Natural killer cell (primary cell): ENCODE results near the gene CHD6. TPM values are rescaled to one million over a fixed set of nuclear protein-coding genes. Genes with fewer than 3 reads are reported as not detected.
A peak's percentile ranks its signal among the peaks of the same experiment; 100 is the strongest.

ENCODE experiments used
- ATAC-seq, 3 donors: fragments of 150-1000 bp in 2 of 3; fragments of 200-7000 bp in 1 of 3; cut with Tn5 transposase; 1 replicate in 1 of 3; 2 replicates in 2 of 3; pipeline ENCODE4 v1.10.0; 2021; ENCODE audit warnings: mild to moderate bottlenecking in 2 of 3, moderate library complexity in 2 of 3
- DNase-seq, 2 donors: peaks; one replicate each; pipeline versions ENCODE4 v3.0.0 to v3.0.0-alpha.2; 2013 to 2021; ENCODE audit warnings: mixed read lengths in 1 of 2
- H3K27ac ChIP-seq: one replicate; pipeline ENCODE4 v1.5.1; 2013; ENCODE audit warnings: mild to moderate bottlenecking, low read length
- H3K27me3 ChIP-seq: one replicate; pipeline ENCODE4 v1.6.1; 2013; ENCODE audit warnings: low read length; ENCODE audit not compliant: control insufficient read depth, insufficient read depth
- H3K36me3 ChIP-seq: one replicate; pipeline ENCODE4 v1.6.1; 2013; ENCODE audit warnings: low read length; ENCODE audit not compliant: control insufficient read depth, insufficient read depth
- H3K4me1 ChIP-seq: one replicate; pipeline ENCODE4 v1.6.1; 2013; ENCODE audit warnings: low read length; ENCODE audit not compliant: control insufficient read depth, insufficient read depth
- H3K4me3 ChIP-seq: one replicate; pipeline ENCODE4 v1.5.1; 2013; ENCODE audit warnings: low read length
- H3K9me3 ChIP-seq: one replicate; pipeline ENCODE4 v1.6.1; 2013; ENCODE audit warnings: low read length; ENCODE audit not compliant: control insufficient read depth, insufficient read depth
- H3K27ac Mint-ChIP-seq, 2 donors: one replicate each; pipeline ENCODE4 v1.8.0; 2022; ENCODE audit warnings: mild to moderate bottlenecking in 2 of 2, mixed read lengths in 2 of 2, moderate library complexity in 1 of 2
- H3K27me3 Mint-ChIP-seq, 2 donors: one replicate each; pipeline ENCODE4 v1.8.0; 2022; ENCODE audit warnings: low read depth in 2 of 2, mixed read lengths in 2 of 2
- H3K36me3 Mint-ChIP-seq: one replicate; pipeline ENCODE4 v1.8.0; 2022; ENCODE audit warnings: mixed read lengths
- H3K4me1 Mint-ChIP-seq, 2 donors: one replicate each; pipeline ENCODE4 v1.8.0; 2022; ENCODE audit warnings: mixed read lengths in 2 of 2
- H3K4me3 Mint-ChIP-seq: one replicate; pipeline ENCODE4 v1.8.0; 2022; ENCODE audit warnings: mild to moderate bottlenecking, moderate library complexity, mixed read lengths
- H3K9me3 Mint-ChIP-seq, 2 donors: one replicate each; pipeline ENCODE4 v1.8.0; 2022; ENCODE audit warnings: mixed read lengths in 2 of 2
- CTCF ChIP-seq: fragments of 200-600 bp; IDR thresholded peaks from one replicate; pipeline ENCODE4 v1.8.0; 2022; ENCODE audit warnings: antibody characterized with exemption
- WGBS: methylation state at CpG from one replicate; pipeline ENCODE4 v1.1.7; 2013; ENCODE audit warnings: missing lambda C conversion rate; ENCODE audit not compliant: insufficient coverage; 5-methylcytosine and 5-hydroxymethylcytosine counted together
- intact Hi-C: fragments of 100-400 bp; cut with micrococcal nuclease; formaldehyde crosslinking; loops from one replicate; pipeline ENCODE4 v1.14.2; 2022
- total RNA-seq, 4 donors: library from RNA; stranded (reverse); fragments of 120-200 nt in 1 of 4; gene quantifications; one replicate each; pipeline versions ENCODE4 v1.2.3 to v1.2.4, GENCODE V29; 2013 to 2022

CHD6 gene
- total RNA-seq, 3 donors from 2014 or later (not counting 1 experiment from before 2014, with no cell fraction given): 82.8 to 96.6 (median 90.4) TPM

GRCh38 chr20:41577129-41578009, 40.8 kb downstream of the CHD6 start:
- WGBS: 63% methylated on average over 3 of the region's 6 CpGs
- H3K4me3 ChIP-seq: no peak overlapping the region
- no peak for DNase-seq
- no peak overlapping the region for H3K27ac ChIP-seq
- Mint-ChIP-seq H3K4me1 (peaks cover 61 to 71% of the 10 kb centered on the region in 2 donors), H3K36me3 (no peaks in the 10 kb centered on the region), H3K27me3 (no peaks in the 10 kb centered on the region), H3K4me3 (peak overlapping the region; percentile 71), H3K27ac (peak overlapping the region; percentile 59 to 70), H3K9me3 (no peaks in the 10 kb centered on the region)
- intact Hi-C loops: no loop called here
- ATAC-seq: peak; percentile 76 to 88 (median 77)
- no peaks in the 10 kb centered on the region for H3K36me3 ChIP-seq
- H3K9me3 ChIP-seq: peaks cover 6% of the 10 kb centered on the region
- no peaks in the 10 kb centered on the region for H3K27me3 ChIP-seq
- peaks cover 11% of the 10 kb centered on the region for H3K4me1 ChIP-seq
- TF ChIP-seq CTCF: no peak

GRCh38 chr20:41575412-41575811, 42.8 kb downstream of the CHD6 start:
- Histone ChIP-seq H3K27me3 (no peaks in the 10 kb centered on the region), H3K4me3 (no peak overlapping the region), H3K4me1 (peaks cover 15% of the 10 kb centered on the region), H3K27ac (no peak overlapping the region), H3K9me3 (peaks cover 6% of the 10 kb centered on the region), H3K36me3 (no peaks in the 10 kb centered on the region)
- H3K4me3 Mint-ChIP-seq: peak overlapping the region; percentile 32
- no peak for DNase-seq
- TF ChIP-seq CTCF: no peak
- H3K27ac Mint-ChIP-seq: peak overlapping the region in 1 of 2 donors; percentile 21
- H3K27me3 Mint-ChIP-seq: no peaks in the 10 kb centered on the region
- no peaks in the 10 kb centered on the region for H3K36me3 Mint-ChIP-seq
- H3K4me1 Mint-ChIP-seq: peaks cover 71 to 77% of the 10 kb centered on the region in 2 donors
- H3K9me3 Mint-ChIP-seq: no peaks in the 10 kb centered on the region
- intact Hi-C loops: no loop called here
- no peak for ATAC-seq
- WGBS: 94% methylated on average over 3 of the region's 3 CpGs

GRCh38 chr20:41574802-41575389, 43.3 kb downstream of the CHD6 start:
- Mint-ChIP-seq H3K9me3 (no peaks in the 10 kb centered on the region), H3K36me3 (no peaks in the 10 kb centered on the region), H3K27me3 (no peaks in the 10 kb centered on the region), H3K27ac (peak overlapping the region in 1 of 2 donors; percentile 21), H3K4me3 (peak overlapping the region; percentile 32), H3K4me1 (peaks cover 76% of the 10 kb centered on the region in 2 donors)
- intact Hi-C loops: loop anchor here (5.0 kb wide), 1 partner anchor 42 kb away; the partner anchor contains the start of gene CHD6
- ATAC-seq (no peak), DNase-seq (no peak)
- no peak for TF ChIP-seq CTCF
- 98% methylated on average over 7 of the region's 7 CpGs for WGBS
- no peaks in the 10 kb centered on the region for H3K27me3 ChIP-seq
- H3K27ac ChIP-seq: no peak overlapping the region
- H3K4me3 ChIP-seq: no peak overlapping the region
- peaks cover 15% of the 10 kb centered on the region for H3K4me1 ChIP-seq
- peaks cover 6% of the 10 kb centered on the region for H3K9me3 ChIP-seq
- no peaks in the 10 kb centered on the region for H3K36me3 ChIP-seq
